Measurements from ENCODE around the gene COL16A1.

The COL16A1 gene

GRCh38 chr1:31705080-31705866 lies 1.5 kb upstream of the COL16A1 start:
- no peak for DNase-seq

DNA sequence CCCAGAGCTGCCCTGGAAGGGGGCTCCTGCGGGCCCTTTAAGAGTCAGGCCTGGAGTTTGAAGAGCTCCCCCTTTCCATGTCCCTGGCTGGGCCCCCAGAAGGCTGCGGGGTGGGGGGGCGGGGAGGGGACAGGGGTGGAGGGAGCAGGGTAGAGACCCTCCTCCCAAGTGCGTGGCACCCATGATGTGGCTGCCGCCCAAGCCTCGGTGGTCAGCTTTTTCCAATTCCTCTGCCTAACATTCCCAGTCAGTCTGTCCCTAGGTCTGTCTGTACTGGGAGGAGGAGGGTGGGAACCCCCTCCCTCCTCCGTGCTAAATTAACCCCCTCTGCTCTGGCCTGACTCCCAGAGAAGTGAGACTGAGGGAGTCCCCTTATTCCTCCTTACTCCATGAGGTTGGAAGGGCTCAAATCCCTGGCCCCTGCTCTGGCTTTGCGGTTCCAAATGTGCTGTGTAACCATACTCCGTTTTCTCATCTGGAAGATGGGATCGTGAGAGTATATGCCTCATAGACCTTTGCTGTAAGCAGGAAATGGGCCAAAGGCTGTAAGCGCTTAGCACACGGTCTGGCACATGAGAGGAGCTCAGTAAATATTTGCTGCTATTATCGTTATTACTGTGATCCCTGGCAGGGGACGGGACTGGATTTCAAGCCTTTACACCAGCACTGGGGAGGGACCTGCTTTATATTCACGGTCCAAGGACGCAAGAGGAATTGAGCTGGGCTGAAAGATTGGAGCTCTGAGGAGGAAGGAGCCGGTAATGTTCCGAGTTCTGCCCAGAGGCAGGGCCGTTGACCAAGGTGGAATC lies 658 bp upstream of the COL16A1 start:
- DNase-seq = no peak

DNA sequence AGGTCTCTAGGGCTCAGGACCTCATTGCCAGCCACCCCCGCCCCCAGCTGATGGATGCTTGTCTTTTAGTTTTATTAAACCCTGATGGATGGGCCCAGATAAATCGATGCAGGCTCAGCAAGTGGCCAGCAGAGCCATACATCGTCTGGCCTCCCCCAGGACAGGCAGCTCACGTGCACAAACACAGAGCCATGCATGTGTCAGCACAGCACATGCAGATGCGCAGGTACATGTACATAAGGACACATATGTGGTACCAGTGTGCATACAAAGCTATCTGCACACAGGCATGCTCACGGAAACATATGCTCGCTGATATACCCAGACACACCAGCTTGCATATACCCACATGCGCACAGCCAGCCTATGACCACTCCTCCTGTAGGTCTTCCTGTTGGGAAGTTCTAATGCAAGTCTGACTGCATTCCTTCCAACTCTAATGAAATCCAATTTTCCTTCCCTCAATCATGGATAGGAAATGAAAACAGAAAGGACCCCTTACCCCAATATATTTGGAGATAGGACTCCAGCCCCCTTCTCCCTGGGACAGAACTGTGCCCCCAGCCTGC lies 897 bp downstream of the COL16A1 start:
- no peak for DNase-seq

GRCh38 chr1:31701091-31701736 lies 2.6 kb downstream of the COL16A1 start:
- DNase-seq = no peak

GRCh38 chr1:31700468-31701090 lies 3.2 kb downstream of the COL16A1 start:
- DNase-seq = no peak

DNA sequence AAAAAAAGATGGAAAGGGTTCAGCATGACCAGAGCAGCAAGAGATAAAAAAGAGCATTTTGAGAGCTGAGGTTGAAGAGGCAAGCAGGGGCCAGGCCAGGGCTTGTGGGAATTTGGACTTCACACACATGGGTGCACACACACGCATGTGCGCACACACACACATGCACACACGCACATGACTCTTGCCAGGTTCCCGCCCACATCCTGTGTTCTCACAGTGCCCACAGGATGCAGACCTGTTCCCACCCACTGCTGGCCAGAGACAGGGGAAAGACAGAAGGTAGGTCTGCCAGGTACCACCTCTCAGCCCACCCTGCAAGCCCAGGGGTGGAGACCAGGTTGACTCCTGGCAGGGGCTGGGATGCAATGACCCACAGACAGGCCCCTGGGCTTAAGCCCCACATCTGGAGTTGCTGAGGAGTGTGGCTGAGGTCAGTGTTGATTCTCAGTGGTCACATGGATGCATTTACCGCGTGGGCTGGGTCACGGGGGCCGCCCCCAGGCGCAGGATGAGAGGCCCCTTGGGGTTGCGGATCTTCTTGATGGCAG lies 4.4 kb downstream of the COL16A1 start:
- no peak for DNase-seq

DNA sequence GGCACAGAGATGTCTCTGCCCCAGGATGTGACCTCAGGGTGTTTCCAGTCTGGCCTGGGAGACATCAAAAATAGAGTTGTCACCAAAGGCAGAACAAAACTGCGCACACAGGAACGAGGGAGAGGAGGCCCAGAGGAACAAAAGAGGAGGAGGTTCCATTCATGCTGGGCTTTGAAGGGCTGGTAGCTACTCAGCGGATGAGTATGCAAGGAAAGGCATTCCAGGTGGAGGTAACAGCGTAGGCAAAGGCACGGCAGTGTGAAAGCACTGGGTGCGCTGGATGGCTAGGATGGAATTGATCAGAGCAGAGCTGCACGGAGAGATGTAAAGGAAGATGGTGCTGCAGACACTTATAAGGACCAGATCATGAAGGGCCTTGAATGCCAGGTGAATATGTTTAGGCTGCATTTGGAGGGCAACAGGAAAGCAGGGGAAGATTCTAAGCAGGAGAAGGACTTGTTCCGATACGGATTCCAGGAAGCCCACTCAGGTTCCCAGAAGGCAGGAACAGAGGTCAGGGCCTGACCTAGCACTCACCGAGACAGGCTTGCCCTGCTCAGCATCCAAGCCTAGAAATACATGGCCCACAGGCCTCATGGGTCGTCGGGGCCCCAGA lies 6.3 kb downstream of the COL16A1 start:
- no peak for DNase-seq

DNA sequence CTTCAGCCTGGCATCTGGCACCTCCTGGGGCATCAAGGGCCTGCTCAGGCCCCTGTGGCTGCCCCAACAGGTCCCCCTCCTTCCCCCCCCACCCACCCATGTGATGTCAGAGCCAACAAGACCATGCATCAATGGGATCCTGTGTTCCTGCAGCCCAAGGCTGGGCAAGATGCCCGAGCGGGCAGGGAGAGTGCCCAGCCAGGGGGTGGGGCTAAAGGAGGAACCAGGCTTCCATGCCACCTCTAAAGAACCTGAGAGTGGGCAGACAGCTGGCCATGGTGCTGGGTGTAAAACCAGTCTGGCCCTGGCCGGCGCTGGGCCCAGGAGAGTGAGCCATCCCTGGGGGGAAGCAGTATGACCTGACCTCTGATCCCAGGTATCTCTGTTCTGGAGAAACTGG lies 7.6 kb downstream of the COL16A1 start:
- DNase-seq = no peak

GRCh38 chr1:31695327-31695726 lies 8.5 kb downstream of the COL16A1 start:
- DNase-seq = no peak

DNA sequence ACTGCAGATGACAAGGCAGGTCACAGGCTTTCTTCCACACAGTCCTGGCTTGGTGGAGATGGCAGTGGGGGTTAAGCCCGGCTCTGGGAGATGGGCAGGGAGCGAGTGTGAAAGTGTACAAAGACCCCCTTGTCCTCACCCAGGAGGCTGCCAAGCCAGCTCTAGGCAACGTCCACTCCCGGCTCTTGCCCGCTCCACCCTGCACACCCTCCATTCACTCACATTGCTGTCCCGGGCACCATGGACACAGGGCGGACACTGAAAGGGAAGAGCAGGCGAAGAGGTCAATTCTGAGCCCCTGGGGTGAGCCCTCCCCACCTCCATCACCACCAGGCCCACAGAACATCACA lies 8.9 kb downstream of the COL16A1 start:
- no peak for DNase-seq

DNA sequence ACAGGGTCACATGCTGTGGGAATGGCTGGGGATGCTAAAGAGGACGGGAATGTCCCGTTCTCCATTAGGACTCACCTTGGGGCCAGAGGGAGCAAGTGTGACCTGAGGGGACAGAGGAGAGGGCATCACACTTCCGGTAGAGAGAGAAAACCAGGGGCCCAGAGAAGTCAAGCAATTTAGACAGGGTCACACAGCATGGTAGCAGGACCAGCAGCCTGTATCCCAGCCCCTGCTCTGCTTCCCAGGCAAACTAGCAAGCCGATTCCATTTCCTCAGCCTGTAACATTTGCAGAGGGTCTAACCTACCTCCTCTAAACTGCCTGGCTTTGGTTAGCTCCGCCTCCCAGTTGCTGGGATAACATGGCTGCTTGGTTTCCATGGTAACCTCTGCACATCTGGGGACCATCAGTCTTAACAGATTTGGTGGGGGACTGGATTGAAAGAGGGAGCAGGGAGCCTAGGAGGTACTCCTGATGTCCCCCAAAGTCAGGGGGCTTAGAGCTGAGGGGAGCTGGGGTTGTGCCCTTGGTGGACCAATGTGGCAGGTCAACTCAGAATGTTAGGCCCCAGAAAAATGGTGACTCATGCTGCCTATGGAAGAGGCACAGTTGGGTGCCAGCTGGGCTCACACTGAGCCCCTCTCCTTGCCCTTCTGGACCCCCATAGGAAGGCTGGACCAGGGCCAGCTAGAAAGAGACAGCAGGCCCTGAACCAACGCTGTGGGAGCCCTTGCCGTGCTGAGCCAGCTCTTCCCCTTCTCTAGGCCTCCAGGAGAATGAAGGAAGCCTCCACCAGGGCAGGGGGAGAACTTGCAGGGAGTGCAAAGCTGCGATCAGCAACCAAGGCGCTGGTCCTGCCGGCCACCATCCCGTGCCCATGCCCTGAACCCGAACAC lies 9.5 kb downstream of the COL16A1 start:
- DNase-seq = no peak

- no peak for DNase-seq
Measured at GRCh38 chr1:31693231-31693630, 10.6 kb downstream of the COL16A1 start.

DNA sequence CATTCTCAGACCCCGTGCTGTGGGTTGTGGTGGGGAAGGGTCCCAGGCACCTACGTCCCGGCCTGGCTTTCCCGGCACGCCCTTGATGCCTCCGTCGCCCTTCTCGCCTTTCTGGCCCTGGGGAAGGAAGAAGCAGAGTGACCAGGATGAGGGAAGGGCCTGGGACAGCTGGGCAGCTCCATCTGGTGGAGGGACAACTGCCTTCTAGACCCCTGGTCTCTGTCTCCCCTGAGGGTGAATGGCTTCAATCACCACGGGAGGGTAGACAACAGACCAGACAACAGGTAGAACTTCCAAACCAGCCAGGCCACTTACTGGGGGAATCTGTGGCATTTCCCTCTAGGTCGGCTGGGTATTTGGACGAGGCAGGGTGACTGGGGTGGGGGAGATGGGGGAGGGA lies 11.9 kb downstream of the COL16A1 start:
- DNase-seq = no peak

DNA sequence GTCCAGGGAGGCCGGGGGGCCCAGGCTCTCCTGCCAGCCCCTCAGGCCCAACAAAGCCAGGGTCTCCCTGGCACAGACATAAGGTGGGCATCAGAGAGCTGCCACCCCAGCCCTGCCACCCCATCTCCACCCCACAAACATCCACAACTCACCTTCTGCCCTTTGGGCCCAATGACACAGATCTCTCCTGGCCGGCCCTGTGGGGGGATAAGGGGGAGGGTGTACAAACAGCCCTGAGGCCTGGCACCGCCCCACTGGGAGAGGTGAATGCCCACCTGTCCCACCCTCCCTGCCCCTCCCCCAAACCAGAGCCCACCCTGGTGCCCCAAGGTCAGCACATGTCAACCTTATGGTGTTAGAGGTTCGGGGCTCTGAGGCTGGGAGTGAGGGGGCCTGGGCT lies 12.4 kb downstream of the COL16A1 start:
- no peak for DNase-seq

DNA sequence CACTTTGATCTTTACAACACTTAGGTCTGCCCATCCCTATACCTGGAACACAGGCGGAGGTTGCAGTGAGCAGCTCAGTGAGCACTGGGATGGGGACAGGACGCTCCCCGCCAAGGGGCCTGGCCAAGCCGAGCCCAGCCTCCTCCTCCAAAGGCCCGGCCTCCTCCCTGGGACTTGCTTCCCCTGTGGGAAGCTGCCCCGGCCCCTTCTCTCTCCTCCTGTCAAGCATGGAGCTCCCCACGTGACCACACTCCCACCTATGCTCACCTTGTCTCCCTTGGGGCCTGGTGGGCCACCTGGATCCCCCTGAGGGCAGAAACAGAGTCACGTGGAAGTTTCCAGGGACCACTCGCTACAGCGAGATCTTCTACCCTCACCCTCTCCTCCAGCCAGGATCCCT lies 12.9 kb downstream of the COL16A1 start:
- no peak for DNase-seq

GRCh38 chr1:31689854-31690253 lies 14.0 kb downstream of the COL16A1 start:
- DNase-seq = no peak

GRCh38 chr1:31689379-31689778 lies 14.4 kb downstream of the COL16A1 start:
- peak in 1 of 2 experiments; percentile 14 for DNase-seq

DNA sequence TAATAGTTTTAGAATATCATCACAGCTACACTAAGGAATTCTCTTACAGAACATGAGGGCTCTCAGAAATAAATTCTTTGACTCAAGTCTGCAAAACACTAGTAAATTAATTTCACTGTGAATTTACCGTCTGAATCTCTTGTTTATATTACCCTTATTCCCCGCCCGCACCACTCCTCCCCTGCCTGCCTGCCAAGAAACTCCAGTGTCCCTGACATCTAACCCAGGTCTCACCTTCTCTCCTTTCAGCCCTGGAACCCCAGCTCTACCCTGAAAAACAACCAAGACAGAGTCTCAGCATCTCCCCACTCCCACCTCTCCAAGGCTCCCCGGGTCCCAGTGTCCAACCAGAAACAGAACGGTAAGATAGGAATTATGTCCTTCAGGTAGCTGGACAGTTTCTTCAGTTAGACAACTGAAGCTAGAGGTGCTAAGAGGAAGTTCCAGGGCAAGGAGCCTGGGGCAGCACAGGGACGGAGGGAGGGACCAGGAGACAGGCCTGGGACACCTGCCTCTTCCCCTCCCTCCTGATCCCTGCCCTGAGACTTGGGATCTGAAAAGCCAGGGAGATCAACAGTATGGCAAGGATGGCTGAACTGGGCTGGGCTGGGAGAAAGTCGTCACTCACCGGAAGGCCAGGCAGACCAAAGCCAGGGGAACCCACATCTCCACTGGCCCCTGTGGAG lies 15.4 kb downstream of the COL16A1 start:
- DNase-seq = no peak

GRCh38 chr1:31687601-31688000 lies 16.2 kb downstream of the COL16A1 start:
- DNase-seq = no peak

DNA sequence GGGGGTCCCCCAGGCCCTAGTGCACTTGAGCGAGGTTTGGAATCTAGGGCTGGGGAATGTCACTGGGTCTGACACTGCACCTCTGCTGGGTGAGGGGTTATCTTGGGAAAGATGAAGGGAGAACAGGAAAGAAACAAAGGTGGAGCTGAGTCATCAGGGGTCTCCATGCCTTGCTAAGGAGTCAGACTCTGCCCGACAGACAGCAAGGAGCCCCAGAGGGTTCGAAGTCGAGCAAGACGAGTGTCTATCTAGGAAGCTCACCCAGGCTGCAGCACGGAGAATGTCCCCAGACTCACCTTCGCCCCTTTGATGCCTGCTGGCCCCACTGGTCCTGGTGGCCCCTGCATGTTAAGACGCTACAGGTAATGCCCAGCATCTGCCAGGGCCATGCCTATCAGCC lies 18.0 kb downstream of the COL16A1 start:
- DNase-seq = no peak

DNA sequence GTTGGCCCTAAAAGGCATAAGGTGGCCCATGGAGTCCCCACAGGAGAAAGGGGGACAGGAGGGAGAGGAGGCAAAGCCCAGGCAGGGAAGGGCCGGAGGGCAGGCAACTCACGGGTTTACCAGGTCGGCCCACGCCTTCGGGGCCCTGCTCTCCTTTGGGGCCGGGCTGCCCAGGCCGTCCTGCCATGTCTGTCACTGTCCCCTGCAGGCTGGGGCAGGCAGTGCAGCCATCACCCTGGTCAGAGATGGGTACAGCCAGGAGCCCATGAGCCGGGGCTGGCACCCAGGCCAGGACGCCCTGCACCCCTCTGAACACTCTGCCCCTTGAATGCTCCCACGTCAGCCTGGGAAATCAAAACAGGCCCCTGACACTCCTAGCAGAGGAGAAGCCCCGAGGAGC lies 19.8 kb downstream of the COL16A1 start:
- peak in 1 of 2 experiments; percentile 18 for DNase-seq
